NT2/D1 (cell line): ENCODE data around the gene RBM4.

ENCODE experiments used
- SUZ12 ChIP-seq: IDR thresholded peaks from 2 replicates; pipeline ENCODE4 v1.6.1; 2011; ENCODE audit not compliant: insufficient read length, insufficient read depth; ENCODE audit errors: extremely low read depth
- YY1 ChIP-seq: IDR thresholded peaks from 2 replicates; pipeline ENCODE4 v1.6.1; 2011; ENCODE audit not compliant: insufficient read length, insufficient read depth
- ZNF274 ChIP-seq: IDR thresholded peaks from 2 replicates; pipeline ENCODE4 v1.6.1; 2011; ENCODE audit warnings: mild to moderate bottlenecking, low read depth, low read length

GRCh38 chr11:66603072-66603471, 35.4 kb upstream of the RBM4 start:
- TF ChIP-seq YY1 = no peak
- no peak for TF ChIP-seq SUZ12
- no peak for TF ChIP-seq ZNF274
